ENCODE results near the gene ATP13A1. TPM values are rescaled to one million over a fixed set of nuclear protein-coding genes. Genes with fewer than 3 reads are reported as not detected.

Gene ATP13A1
- polyA plus RNA-seq, 1 of the 3 experiments (the other 2 are of a cell fraction), result 67.9 TPM

GRCh38 chr19:19606021-19606420, 57.5 kb downstream of the ATP13A1 start:
- Histone ChIP-seq H3K9me2 (no peaks in the 10 kb centered on the region), H3K9me3 (no peaks in the 10 kb centered on the region), H3F3A (replicated peaks; ENCODE audit: insufficient read depth) (peaks cover 6% of the 10 kb centered on the region), H3K9ac (no peak overlapping the region), H3K79me2 (ENCODE audit: insufficient read depth) (peaks cover 4% of the 10 kb centered on the region; the same call in 1 of the 2 replicates), H3K27me3 (ENCODE audit: insufficient read depth) (no peaks in the 10 kb centered on the region), H2AFZ (ENCODE audit: low read depth) (no peak overlapping the region), H3K27ac (ENCODE audit: low read depth in 2 of 2, low read length in 1 of 2) (no peak overlapping the region), H3K36me3 (replicated peaks in 1 of 2; ENCODE audit: control insufficient read depth in 1 of 2, insufficient read depth in 2 of 2, low read length in 1 of 2) (no peaks in the 10 kb centered on the region), H3K4me2 (no peak overlapping the region), H3K4me3 (ENCODE audit: low read depth in 2 of 2, low read length in 1 of 2) (no peak overlapping the region), H4K20me1 (ENCODE audit: insufficient read depth) (no peaks in the 10 kb centered on the region), H3K4me1 (ENCODE audit: control insufficient read depth in 1 of 2, insufficient read depth in 2 of 2, low read depth in 1 of 2, low read length in 1 of 2) (no peaks in the 10 kb centered on the region)
- TF ChIP-seq SMC3 (IDR thresholded peaks at IDR 0.05; ENCODE audit: low read depth, low read length), result no peak
- no peak for TF ChIP-seq FOXM1 (IDR thresholded peaks at IDR 0.05; ENCODE audit: low read depth)
- TF ChIP-seq, protein P1, sequence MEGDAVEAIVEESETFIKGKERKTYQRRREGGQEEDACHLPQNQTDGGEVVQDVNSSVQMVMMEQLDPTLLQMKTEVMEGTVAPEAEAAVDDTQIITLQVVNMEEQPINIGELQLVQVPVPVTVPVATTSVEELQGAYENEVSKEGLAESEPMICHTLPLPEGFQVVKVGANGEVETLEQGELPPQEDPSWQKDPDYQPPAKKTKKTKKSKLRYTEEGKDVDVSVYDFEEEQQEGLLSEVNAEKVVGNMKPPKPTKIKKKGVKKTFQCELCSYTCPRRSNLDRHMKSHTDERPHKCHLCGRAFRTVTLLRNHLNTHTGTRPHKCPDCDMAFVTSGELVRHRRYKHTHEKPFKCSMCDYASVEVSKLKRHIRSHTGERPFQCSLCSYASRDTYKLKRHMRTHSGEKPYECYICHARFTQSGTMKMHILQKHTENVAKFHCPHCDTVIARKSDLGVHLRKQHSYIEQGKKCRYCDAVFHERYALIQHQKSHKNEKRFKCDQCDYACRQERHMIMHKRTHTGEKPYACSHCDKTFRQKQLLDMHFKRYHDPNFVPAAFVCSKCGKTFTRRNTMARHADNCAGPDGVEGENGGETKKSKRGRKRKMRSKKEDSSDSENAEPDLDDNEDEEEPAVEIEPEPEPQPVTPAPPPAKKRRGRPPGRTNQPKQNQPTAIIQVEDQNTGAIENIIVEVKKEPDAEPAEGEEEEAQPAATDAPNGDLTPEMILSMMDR (IDR thresholded peaks at IDR 0.05), result no peak
- no peak for TF ChIP-seq RFX5 (IDR thresholded peaks at IDR 0.05; ENCODE audit: low read length)
- no peak for TF ChIP-seq POLR2AphosphoS5 (IDR thresholded peaks at IDR 0.05; ENCODE audit: low read depth, low read length)
- TF ChIP-seq EP300 (IDR thresholded peaks at IDR 0.05; ENCODE audit: borderline replicate concordance in 1 of 2, low read depth in 1 of 2, low read length in 1 of 2), result no peak
- no peak for TF ChIP-seq FOSL2 (IDR thresholded peaks at IDR 0.05; ENCODE audit: borderline replicate concordance, low read depth)
- TF ChIP-seq, protein P2, sequence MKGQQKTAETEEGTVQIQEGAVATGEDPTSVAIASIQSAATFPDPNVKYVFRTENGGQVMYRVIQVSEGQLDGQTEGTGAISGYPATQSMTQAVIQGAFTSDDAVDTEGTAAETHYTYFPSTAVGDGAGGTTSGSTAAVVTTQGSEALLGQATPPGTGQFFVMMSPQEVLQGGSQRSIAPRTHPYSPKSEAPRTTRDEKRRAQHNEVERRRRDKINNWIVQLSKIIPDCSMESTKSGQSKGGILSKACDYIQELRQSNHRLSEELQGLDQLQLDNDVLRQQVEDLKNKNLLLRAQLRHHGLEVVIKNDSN (IDR thresholded peaks at IDR 0.05; ENCODE audit: borderline replicate concordance, low read depth), result no peak
- TF ChIP-seq MXI1 (IDR thresholded peaks at IDR 0.05; ENCODE audit: low read depth, low read length), result no peak
- TF ChIP-seq, protein P3, sequence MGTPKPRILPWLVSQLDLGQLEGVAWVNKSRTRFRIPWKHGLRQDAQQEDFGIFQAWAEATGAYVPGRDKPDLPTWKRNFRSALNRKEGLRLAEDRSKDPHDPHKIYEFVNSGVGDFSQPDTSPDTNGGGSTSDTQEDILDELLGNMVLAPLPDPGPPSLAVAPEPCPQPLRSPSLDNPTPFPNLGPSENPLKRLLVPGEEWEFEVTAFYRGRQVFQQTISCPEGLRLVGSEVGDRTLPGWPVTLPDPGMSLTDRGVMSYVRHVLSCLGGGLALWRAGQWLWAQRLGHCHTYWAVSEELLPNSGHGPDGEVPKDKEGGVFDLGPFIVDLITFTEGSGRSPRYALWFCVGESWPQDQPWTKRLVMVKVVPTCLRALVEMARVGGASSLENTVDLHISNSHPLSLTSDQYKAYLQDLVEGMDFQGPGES (IDR thresholded peaks at IDR 0.05; ENCODE audit: low read depth, low read length), result no peak
- ChIA-PET POLR2A (no interaction called here), CTCF (no interaction called here)
- 100% methylated on average over 1 of the region's 1 CpG for WGBS (ENCODE audit: low lambda C conversion rate)
- no peak for DNase-seq

DNA sequence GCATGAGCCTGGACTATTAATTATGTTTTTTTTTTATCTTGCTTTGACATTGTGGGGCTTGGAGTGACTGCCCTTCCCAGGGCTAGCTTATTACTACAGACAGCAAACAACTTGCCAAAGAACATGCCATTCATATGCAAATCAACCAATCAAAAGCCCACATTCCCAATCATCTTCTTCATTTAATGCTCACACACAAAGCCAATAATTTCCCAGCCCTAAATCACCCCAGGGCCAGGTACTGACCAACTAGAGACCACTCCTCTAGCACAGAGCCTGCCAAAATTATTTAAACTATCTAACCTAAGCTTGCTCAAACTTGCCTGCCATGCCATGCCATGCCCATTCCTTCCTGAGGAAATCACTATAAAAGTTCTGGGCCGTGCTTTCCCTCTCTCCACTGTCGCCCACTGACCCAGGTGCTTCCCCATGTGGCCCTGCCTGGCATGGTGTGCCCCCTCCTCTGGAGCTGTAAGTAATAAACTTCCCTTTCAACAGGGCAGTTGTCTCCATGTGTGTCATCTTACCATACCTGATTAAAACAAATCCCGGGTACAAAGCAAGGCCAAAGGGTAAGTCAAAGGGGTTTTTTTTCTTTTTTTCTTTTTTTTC, 60.7 kb downstream of the ATP13A1 start:
- no peak for TF ChIP-seq RFX5 (IDR thresholded peaks at IDR 0.05; ENCODE audit: low read length)
- TF ChIP-seq, protein P4, sequence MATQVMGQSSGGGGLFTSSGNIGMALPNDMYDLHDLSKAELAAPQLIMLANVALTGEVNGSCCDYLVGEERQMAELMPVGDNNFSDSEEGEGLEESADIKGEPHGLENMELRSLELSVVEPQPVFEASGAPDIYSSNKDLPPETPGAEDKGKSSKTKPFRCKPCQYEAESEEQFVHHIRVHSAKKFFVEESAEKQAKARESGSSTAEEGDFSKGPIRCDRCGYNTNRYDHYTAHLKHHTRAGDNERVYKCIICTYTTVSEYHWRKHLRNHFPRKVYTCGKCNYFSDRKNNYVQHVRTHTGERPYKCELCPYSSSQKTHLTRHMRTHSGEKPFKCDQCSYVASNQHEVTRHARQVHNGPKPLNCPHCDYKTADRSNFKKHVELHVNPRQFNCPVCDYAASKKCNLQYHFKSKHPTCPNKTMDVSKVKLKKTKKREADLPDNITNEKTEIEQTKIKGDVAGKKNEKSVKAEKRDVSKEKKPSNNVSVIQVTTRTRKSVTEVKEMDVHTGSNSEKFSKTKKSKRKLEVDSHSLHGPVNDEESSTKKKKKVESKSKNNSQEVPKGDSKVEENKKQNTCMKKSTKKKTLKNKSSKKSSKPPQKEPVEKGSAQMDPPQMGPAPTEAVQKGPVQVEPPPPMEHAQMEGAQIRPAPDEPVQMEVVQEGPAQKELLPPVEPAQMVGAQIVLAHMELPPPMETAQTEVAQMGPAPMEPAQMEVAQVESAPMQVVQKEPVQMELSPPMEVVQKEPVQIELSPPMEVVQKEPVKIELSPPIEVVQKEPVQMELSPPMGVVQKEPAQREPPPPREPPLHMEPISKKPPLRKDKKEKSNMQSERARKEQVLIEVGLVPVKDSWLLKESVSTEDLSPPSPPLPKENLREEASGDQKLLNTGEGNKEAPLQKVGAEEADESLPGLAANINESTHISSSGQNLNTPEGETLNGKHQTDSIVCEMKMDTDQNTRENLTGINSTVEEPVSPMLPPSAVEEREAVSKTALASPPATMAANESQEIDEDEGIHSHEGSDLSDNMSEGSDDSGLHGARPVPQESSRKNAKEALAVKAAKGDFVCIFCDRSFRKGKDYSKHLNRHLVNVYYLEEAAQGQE (IDR thresholded peaks at IDR 0.05; ENCODE audit: low read depth, low read length), result no peak
- no peak for TF ChIP-seq SIN3A (IDR thresholded peaks at IDR 0.05; ENCODE audit: borderline replicate concordance, low read depth, low read length)
- TF ChIP-seq SMC3 (IDR thresholded peaks at IDR 0.05; ENCODE audit: low read depth, low read length), result no peak
- no peak for TF ChIP-seq POLR2AphosphoS5 (IDR thresholded peaks at IDR 0.05; ENCODE audit: low read depth, low read length)
- TF ChIP-seq MXI1 (IDR thresholded peaks at IDR 0.05; ENCODE audit: low read depth, low read length), result no peak
- TF ChIP-seq TEAD4 (IDR thresholded peaks at IDR 0.05; ENCODE audit: borderline replicate concordance, insufficient read depth), result no peak
- TF ChIP-seq TCF12 (IDR thresholded peaks at IDR 0.05), result no peak
- 89% methylated on average over 3 of the region's 3 CpGs for WGBS (ENCODE audit: low lambda C conversion rate)
- H3K4me1 ChIP-seq (ENCODE audit: control insufficient read depth in 1 of 2, insufficient read depth in 2 of 2, low read depth in 1 of 2, low read length in 1 of 2), result no peaks in the 10 kb centered on the region
- no peaks in the 10 kb centered on the region for H3K27me3 ChIP-seq (ENCODE audit: insufficient read depth)
- no peaks in the 10 kb centered on the region for H3K9me2 ChIP-seq
- no peaks in the 10 kb centered on the region for H4K20me1 ChIP-seq (ENCODE audit: insufficient read depth)
- H3K27ac ChIP-seq (ENCODE audit: low read depth in 2 of 2, low read length in 1 of 2), result no peak overlapping the region
- no peak overlapping the region for H3K9ac ChIP-seq
- peaks cover 4% of the 10 kb centered on the region for H3F3A ChIP-seq (replicated peaks; ENCODE audit: insufficient read depth)
- no peak for DNase-seq
- no peaks in the 10 kb centered on the region for H3K9me3 ChIP-seq
- H3K36me3 ChIP-seq (replicated peaks in 1 of 2; ENCODE audit: control insufficient read depth in 1 of 2, insufficient read depth in 2 of 2, low read length in 1 of 2), result no peaks in the 10 kb centered on the region
- no peak overlapping the region for H3K4me3 ChIP-seq (ENCODE audit: low read depth in 2 of 2, low read length in 1 of 2)
- ChIA-PET CTCF (interaction anchor here (0.8 to 1.0 kb wide), 2 partner anchors 49 to 50 kb away, joined by 3 read pairs; no protein-coding TSS in a partner anchor), POLR2A (no interaction called here)
- peaks cover 4% of the 10 kb centered on the region; the same call in 1 of the 2 replicates for H3K79me2 ChIP-seq (ENCODE audit: insufficient read depth)
- H3K4me2 ChIP-seq, result no peak overlapping the region
- H2AFZ ChIP-seq (ENCODE audit: low read depth), result no peak overlapping the region
